GM12878 (cell line): Measurements from ENCODE around the gene RMI2. TPM values are rescaled to one million over a fixed set of nuclear protein-coding genes. Genes with fewer than 3 reads are reported as not detected.

ENCODE experiments used
- ATAC-seq: fragments of 200-7000 bp; cut with Tn5 transposase; 3 replicates; pipeline ENCODE4 v1.9.1; 2020; ENCODE audit warnings: mild to moderate bottlenecking, moderate library complexity
- BruUV-seq: library from RNA; stranded (reverse); fragments of 400-500 nt; replicated peaks from 2 replicates; lab custom pipeline; 2021; lab: Mats Ljungman, UMichigan
- CTCF ChIA-PET: fragments of 300-600 bp; sonication (Branson Sonifier 250); formaldehyde crosslinking; extraction: SDS; loops from one replicate; lab custom pipeline; 2021; ENCODE audit warnings: inconsistent platforms; lab: Yijun Ruan, JAX
- POLR2A ChIA-PET: fragments of 350-600 bp; formaldehyde crosslinking; extraction: SDS; loops from one replicate; lab custom pipeline; 2021; ENCODE audit warnings: inconsistent platforms; lab: Charles Lee
- RAD21 ChIA-PET: fragments of 300-600 bp; sonication (Branson Sonifier 250); formaldehyde crosslinking; loops from one replicate; lab custom pipeline; 2023; ENCODE audit warnings: antibody characterized with exemption; ENCODE audit not compliant: unreplicated experiment; lab: Charles Lee
- SMC1A ChIA-PET: fragments of 300-600 bp; sonication (Branson Sonifier 250); formaldehyde crosslinking; loops from one replicate; lab custom pipeline; 2023; ENCODE audit not compliant: unreplicated experiment, uncharacterized antibody; lab: Charles Lee
- DNase-seq: peaks from one replicate; pipeline ENCODE4 v3.0.0-alpha.2; 2011; ENCODE audit warnings: low read depth, low spot score
- FAIRE-seq: peaks from 3 replicates; lab custom pipeline; 2011; peaks lifted over from hg19 to GRCh38; lab: Jason Lieb, UNC
- H2AFZ ChIP-seq: 2 replicates; pipeline ENCODE4 v1.6.0; 2011; ENCODE audit warnings: low read depth, low read length, control low read depth; ENCODE audit not compliant: control insufficient read depth
- H3K27ac ChIP-seq: 2 replicates; pipeline ENCODE4 v1.5.1; 2011; ENCODE audit warnings: control low read depth; ENCODE audit not compliant: control insufficient read depth, insufficient read depth
- H3K27me3 ChIP-seq, 2 experiments: replicated peaks in 1 of 2; 2 replicates each; pipeline versions ENCODE4 v1.6.0 to v1.6.1; 2011; ENCODE audit warnings: low read length in 1 of 2; ENCODE audit not compliant: control insufficient read depth in 2 of 2, insufficient read depth in 2 of 2
- H3K36me3 ChIP-seq, 2 experiments: 2 replicates each; pipeline ENCODE4 v1.5.1; 2011; ENCODE audit warnings: low read length in 1 of 2; ENCODE audit not compliant: control insufficient read depth in 2 of 2, insufficient read depth in 2 of 2
- H3K4me1 ChIP-seq: 2 replicates; pipeline ENCODE4 v1.6.1; 2011; ENCODE audit warnings: mild to moderate bottlenecking, low read length, moderate library complexity, mixed read lengths; ENCODE audit not compliant: control insufficient read depth, insufficient read depth
- H3K4me2 ChIP-seq: 2 replicates; pipeline ENCODE4 v1.6.0; 2011; ENCODE audit warnings: control low read depth; ENCODE audit not compliant: control insufficient read depth, insufficient read depth
- H3K4me3 ChIP-seq: fragments of 200-600 bp; sonication (generic); 2 replicates; pipeline ENCODE4 v1.5.1; 2016
- H3K79me2 ChIP-seq: 2 replicates; pipeline ENCODE4 v1.6.0; 2011; ENCODE audit warnings: low read length; ENCODE audit not compliant: control insufficient read depth, insufficient read depth
- H3K9ac ChIP-seq: 2 replicates; pipeline ENCODE4 v1.8.0; 2011; ENCODE audit warnings: low read length, control low read depth, mixed read lengths; ENCODE audit not compliant: control insufficient read depth, insufficient read depth
- H3K9me3 ChIP-seq: replicated peaks from 3 replicates; pipeline ENCODE4 v1.5.1; 2011; ENCODE audit warnings: mild to moderate bottlenecking, low read length; ENCODE audit not compliant: control insufficient read depth, insufficient read depth
- H4K20me1 ChIP-seq: 2 replicates; pipeline ENCODE4 v1.6.0; 2011; ENCODE audit not compliant: control insufficient read depth, insufficient read depth
- BMI1 ChIP-seq: fragments of 450-650 bp; IDR thresholded peaks from 2 replicates; pipeline ENCODE4 v1.6.1; 2016; ENCODE audit warnings: mild to moderate bottlenecking, moderate library complexity, borderline replicate concordance
- CREM ChIP-seq: IDR thresholded peaks from 2 replicates; pipeline ENCODE4 v1.6.1; 2014; ENCODE audit warnings: antibody characterized with exemption, low read depth
- FOS ChIP-seq: IDR thresholded peaks from 3 replicates; pipeline ENCODE4 v1.6.1; 2011; ENCODE audit warnings: borderline replicate concordance; ENCODE audit not compliant: insufficient read length; ENCODE audit errors: extremely low read depth
- HCFC1 ChIP-seq: fragments of 150-350 bp; IDR thresholded peaks from 2 replicates; pipeline ENCODE4 v1.6.1; 2014; ENCODE audit warnings: low read length
- IKZF1 ChIP-seq: fragments of 450-650 bp; conservative IDR thresholded peaks from 2 replicates; pipeline ENCODE4 v1.6.1; 2017; ENCODE audit warnings: antibody characterized with exemption, mild to moderate bottlenecking
- JUNB ChIP-seq: IDR thresholded peaks from 2 replicates; pipeline ENCODE4 v1.6.1; 2016; ENCODE audit warnings: antibody characterized with exemption, mild to moderate bottlenecking
- KAT2A ChIP-seq: conservative IDR thresholded peaks from 2 replicates; pipeline ENCODE4 v1.6.1; 2011; ENCODE audit warnings: low read depth, low read length; ENCODE audit not compliant: control insufficient read depth
- KDM1A ChIP-seq: fragments of 200-600 bp; sonication (generic); IDR thresholded peaks from 2 replicates; pipeline ENCODE4 v1.6.1; 2016; ENCODE audit warnings: borderline replicate concordance
- KLF5 ChIP-seq: fragments of 450-650 bp; IDR thresholded peaks from 2 replicates; pipeline ENCODE4 v1.6.1; 2014; ENCODE audit warnings: mild to moderate bottlenecking; ENCODE audit not compliant: partially characterized antibody
- MYB ChIP-seq: fragments of 150-350 bp; IDR thresholded peaks from 2 replicates; pipeline ENCODE4 v1.6.1; 2014; ENCODE audit warnings: mild to moderate bottlenecking, low read depth, low read length, borderline replicate concordance
- NFYA ChIP-seq: IDR thresholded peaks from 2 replicates; pipeline ENCODE4 v1.6.1; 2011; ENCODE audit warnings: low read depth, mild to moderate bottlenecking, low read length, improper control_type of control experiment, borderline replicate concordance
- POLR2AphosphoS2 ChIP-seq: IDR thresholded peaks from 2 replicates; pipeline ENCODE4 v1.6.1; 2011; ENCODE audit warnings: low read depth, mild to moderate bottlenecking, low read length, improper control_type of control experiment, moderate library complexity
- SIN3A ChIP-seq: IDR thresholded peaks from 2 replicates; pipeline ENCODE4 v1.6.1; 2012; ENCODE audit warnings: low read depth, low read length, improper control_type of control experiment
- SUZ12 ChIP-seq: fragments of 200-600 bp; sonication (generic); IDR thresholded peaks from one replicate; pipeline ENCODE4 v1.6.1; 2018; ENCODE audit warnings: antibody characterized with exemption, mild to moderate bottlenecking; ENCODE audit not compliant: unreplicated experiment
- TCF3 ChIP-seq: IDR thresholded peaks from 2 replicates; pipeline ENCODE4 v1.6.1; 2012; ENCODE audit warnings: low read depth, mild to moderate bottlenecking, low read length, borderline replicate concordance; ENCODE audit not compliant: insufficient read depth
- YY1 ChIP-seq: IDR thresholded peaks from 2 replicates; pipeline ENCODE4 v1.6.1; 2011; ENCODE audit warnings: low read depth, mild to moderate bottlenecking, low read length
- ZNF274 ChIP-seq: IDR thresholded peaks from one replicate; pipeline ENCODE4 v1.8.0; 2011; ENCODE audit not compliant: insufficient read length, insufficient read depth
- WGBS: methylation state at CpG from one replicate; pipeline ENCODE4 v1.1.6; 2016; ENCODE audit warnings: low lambda C conversion rate; ENCODE audit not compliant: insufficient replicate concordance, insufficient coverage; ENCODE audit errors: missing lambda C conversion rate; 5-methylcytosine and 5-hydroxymethylcytosine counted together
- in situ Hi-C: fragments of 300-500 bp; cut with MboI; formaldehyde crosslinking; loops from 9 replicates; pipeline ENCODE4 v1.14.3; 2018; ENCODE audit warnings: mixed read lengths
- intact Hi-C: fragments of 100-400 bp; cut with micrococcal nuclease; formaldehyde crosslinking; loops from one replicate; pipeline ENCODE4 v1.14.2; 2022; ENCODE audit not compliant: unreplicated experiment
- polyA plus RNA-seq, 11 experiments: library from polyadenylated mRNA; depleted of rRNA in 4 of 11; unstranded in 6 of 11; stranded (reverse) in 5 of 11; fragments of >200 nt; fragmentation: Nextera tagmentation in 4 of 11; fragmentation: Illumina TruSeq in 1 of 11; extraction: Ambion mirVana in 4 of 11; extraction: Trizol in 1 of 11; gene quantifications; 1 replicate in 1 of 11; 2 replicates in 10 of 11; pipeline versions ENCODE4 v1.2.1 to v1.2.3, GENCODE V29; 2011 to 2016; ENCODE audit warnings: inconsistent platforms in 2 of 11, missing spikeins in 2 of 11, low read depth in 1 of 11
- total RNA-seq, 4 experiments: library from RNA; depleted of rRNA in 3 of 4; stranded (reverse); fragments of >200 nt in 3 of 4; fragmentation: Illumina TruSeq in 1 of 4; extraction: Trizol in 1 of 4; gene quantifications; 2 replicates each; pipeline versions ENCODE4 v1.2.1 to v1.2.3, GENCODE V29; 2013 to 2021
- TF ChIP-seq, protein P1 (sequence below): IDR thresholded peaks from 2 replicates; pipeline ENCODE4 v1.6.1; 2012; ENCODE audit warnings: improper control_type of control experiment, low read depth, low read length; ENCODE audit not compliant: insufficient replicate concordance

Gene RMI2
- total and polyA plus RNA-seq, 10 of the 15 experiments (the other 5 are each of a cell fraction or from before 2014, with no cell fraction given), result 9.6 to 68.8 (median 32.1) TPM

DNA sequence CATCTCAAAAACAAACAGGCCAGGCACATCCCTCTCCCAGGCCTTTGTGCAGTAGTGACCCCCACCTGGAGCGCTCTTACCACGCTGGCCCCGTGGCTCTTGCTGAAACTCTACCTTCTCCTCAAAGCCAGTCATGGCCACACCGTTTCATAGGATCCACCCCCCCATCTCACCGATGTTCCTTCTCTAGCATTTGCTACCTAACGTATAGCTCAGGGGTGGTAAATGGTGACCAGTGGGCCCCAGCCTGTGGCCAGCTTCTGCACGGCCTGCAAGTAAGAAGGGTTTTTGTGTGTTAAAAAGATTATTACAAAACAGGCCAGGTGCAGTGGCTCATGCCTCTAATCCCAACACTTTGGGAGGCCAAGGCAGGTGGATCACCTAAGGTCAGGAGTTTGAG lies 43.8 kb downstream of the RMI2 start:
- H3K79me2 ChIP-seq, result no peaks in the 10 kb centered on the region
- peaks cover 11% of the 10 kb centered on the region for H3K4me1 ChIP-seq
- no peaks in the 10 kb centered on the region for H3K9me3 ChIP-seq
- H3K9ac ChIP-seq, result no peak overlapping the region
- intact Hi-C loops, result no loop called here
- ATAC-seq (no peak), DNase-seq (no peak), FAIRE-seq (no peak)
- no peak overlapping the region for H3K27ac ChIP-seq
- no peak overlapping the region for H3K4me2 ChIP-seq
- no peaks in the 10 kb centered on the region for H3K36me3 ChIP-seq
- ChIA-PET CTCF (interaction anchor here (1.1 to 6.7 kb wide), 6 partner anchors 10 to 426 kb away, joined by 3 to 60 read pairs (median 5); no protein-coding TSS in a partner anchor), RAD21 (interaction anchor here (1.0 to 1.7 kb wide), 2 partner anchors 9 to 18 kb away, joined by 3 to 7 read pairs; no protein-coding TSS in a partner anchor), POLR2A (interaction anchor here (0.6 kb wide), 1 partner anchor 146 kb away, joined by 3 read pairs; no protein-coding TSS in a partner anchor), SMC1A (interaction anchor here (0.8 to 1.5 kb wide), 3 partner anchors 12 to 438 kb away, joined by 3 read pairs; no protein-coding TSS in a partner anchor)
- BruUV-seq, result no TSS peak
- no peak overlapping the region for H2AFZ ChIP-seq
- in situ Hi-C loops, result no loop called here
- H3K4me3 ChIP-seq, result no peak overlapping the region
- H4K20me1 ChIP-seq, result no peaks in the 10 kb centered on the region
- no peaks in the 10 kb centered on the region for H3K27me3 ChIP-seq
- TF ChIP-seq ZNF274, result no peak
- TF ChIP-seq TCF3, result no peak
- no peak for TF ChIP-seq IKZF1
- TF ChIP-seq SUZ12, result no peak
- TF ChIP-seq JUNB, result no peak
- TF ChIP-seq MYB, result no peak
- TF ChIP-seq, protein P1, sequence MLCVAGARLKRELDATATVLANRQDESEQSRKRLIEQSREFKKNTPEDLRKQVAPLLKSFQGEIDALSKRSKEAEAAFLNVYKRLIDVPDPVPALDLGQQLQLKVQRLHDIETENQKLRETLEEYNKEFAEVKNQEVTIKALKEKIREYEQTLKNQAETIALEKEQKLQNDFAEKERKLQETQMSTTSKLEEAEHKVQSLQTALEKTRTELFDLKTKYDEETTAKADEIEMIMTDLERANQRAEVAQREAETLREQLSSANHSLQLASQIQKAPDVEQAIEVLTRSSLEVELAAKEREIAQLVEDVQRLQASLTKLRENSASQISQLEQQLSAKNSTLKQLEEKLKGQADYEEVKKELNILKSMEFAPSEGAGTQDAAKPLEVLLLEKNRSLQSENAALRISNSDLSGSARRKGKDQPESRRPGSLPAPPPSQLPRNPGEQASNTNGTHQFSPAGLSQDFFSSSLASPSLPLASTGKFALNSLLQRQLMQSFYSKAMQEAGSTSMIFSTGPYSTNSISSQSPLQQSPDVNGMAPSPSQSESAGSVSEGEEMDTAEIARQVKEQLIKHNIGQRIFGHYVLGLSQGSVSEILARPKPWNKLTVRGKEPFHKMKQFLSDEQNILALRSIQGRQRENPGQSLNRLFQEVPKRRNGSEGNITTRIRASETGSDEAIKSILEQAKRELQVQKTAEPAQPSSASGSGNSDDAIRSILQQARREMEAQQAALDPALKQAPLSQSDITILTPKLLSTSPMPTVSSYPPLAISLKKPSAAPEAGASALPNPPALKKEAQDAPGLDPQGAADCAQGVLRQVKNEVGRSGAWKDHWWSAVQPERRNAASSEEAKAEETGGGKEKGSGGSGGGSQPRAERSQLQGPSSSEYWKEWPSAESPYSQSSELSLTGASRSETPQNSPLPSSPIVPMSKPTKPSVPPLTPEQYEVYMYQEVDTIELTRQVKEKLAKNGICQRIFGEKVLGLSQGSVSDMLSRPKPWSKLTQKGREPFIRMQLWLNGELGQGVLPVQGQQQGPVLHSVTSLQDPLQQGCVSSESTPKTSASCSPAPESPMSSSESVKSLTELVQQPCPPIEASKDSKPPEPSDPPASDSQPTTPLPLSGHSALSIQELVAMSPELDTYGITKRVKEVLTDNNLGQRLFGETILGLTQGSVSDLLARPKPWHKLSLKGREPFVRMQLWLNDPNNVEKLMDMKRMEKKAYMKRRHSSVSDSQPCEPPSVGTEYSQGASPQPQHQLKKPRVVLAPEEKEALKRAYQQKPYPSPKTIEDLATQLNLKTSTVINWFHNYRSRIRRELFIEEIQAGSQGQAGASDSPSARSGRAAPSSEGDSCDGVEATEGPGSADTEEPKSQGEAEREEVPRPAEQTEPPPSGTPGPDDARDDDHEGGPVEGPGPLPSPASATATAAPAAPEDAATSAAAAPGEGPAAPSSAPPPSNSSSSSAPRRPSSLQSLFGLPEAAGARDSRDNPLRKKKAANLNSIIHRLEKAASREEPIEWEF, result no peak
- no peak for TF ChIP-seq POLR2AphosphoS2
- no peak for TF ChIP-seq CREM
- no peak for TF ChIP-seq HCFC1
- no peak for TF ChIP-seq YY1
- no peak for TF ChIP-seq KDM1A
- TF ChIP-seq NFYA, result no peak
- no peak for TF ChIP-seq FOS
- TF ChIP-seq KAT2A, result no peak
- TF ChIP-seq KLF5, result no peak
- no peak for TF ChIP-seq BMI1
- no peak for TF ChIP-seq SIN3A
- WGBS, result 66% methylated on average over 7 of the region's 7 CpGs
